ENCODE data around the gene NEURL4.
"Not testable (repeated sequence)": the region's sequence is repeated elsewhere in the genome, so short reads cannot be mapped to it uniquely, and the experiment has no call there.

NEURL4 gene

GRCh38 chr17:7328840-7329373 is at the start of gene NEURL4:
Gene NEURL4 (minus strand): TSS chr17:7329335. CDS start chr17:7329312, 23 bp downstream.
- peak within 1 kb of the TSS; percentile 85 for H3K4me3 ChIP-seq
- peak within 1 kb of the TSS; percentile 88 for H3K9ac ChIP-seq
- H3K27ac ChIP-seq, result peak within 1 kb of the TSS; percentile 65
- peak within 1 kb of the TSS; percentile 85 for H3K4me2 ChIP-seq
- peaks cover 8% of the 10 kb centered on the region; the same call in 1 of the 2 replicates for H4K20me1 ChIP-seq
- H3K9me3 ChIP-seq, result no peaks in the 10 kb centered on the region
- no peak for TF ChIP-seq Cebpa-rat (IDR thresholded peaks at IDR 0.05)
- H3K36me3 ChIP-seq, result peaks cover 31% of the 10 kb centered on the region
- H3K4me1 ChIP-seq, result peaks cover 48% of the 10 kb centered on the region
- H3K27me3 ChIP-seq, result no peaks in the 10 kb centered on the region

GRCh38 chr17:7374353-7374752 is 45.2 kb upstream of the NEURL4 start:
- Histone ChIP-seq H3K9ac (no peak overlapping the region), H3K4me2 (no peak overlapping the region), H3K9me3 (peaks cover 7% of the 10 kb centered on the region), H4K20me1 (no peaks in the 10 kb centered on the region), H3K4me1 (no peaks in the 10 kb centered on the region), H3K4me3 (no peak overlapping the region), H3K27ac (no peak overlapping the region), H3K36me3 (no peaks in the 10 kb centered on the region), H3K27me3 (peaks cover 7% of the 10 kb centered on the region; the same call in 1 of the 2 replicates)
- no peak for TF ChIP-seq Cebpa-rat (IDR thresholded peaks at IDR 0.05)

DNA sequence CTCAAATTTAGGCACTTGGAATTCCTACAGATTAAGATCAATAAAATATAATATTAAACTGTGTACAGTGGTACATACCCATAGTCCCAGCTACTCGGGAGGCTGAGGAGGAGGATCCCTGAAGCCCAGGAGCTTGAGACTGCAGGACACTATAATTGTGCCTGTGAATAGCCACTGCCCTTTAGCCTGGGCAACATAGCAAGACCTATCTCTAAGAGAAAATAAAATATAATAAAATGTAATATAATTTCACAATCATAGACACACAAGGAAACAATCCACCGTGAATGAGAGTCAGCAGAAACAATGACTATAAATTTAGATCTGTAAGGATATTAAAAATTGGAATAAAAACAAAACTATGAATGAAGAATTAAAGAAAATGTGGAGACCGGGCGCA is 41.7 kb upstream of the NEURL4 start:
- H4K20me1 ChIP-seq, result no peaks in the 10 kb centered on the region
- no peaks in the 10 kb centered on the region for H3K36me3 ChIP-seq
- no peak overlapping the region for H3K4me2 ChIP-seq
- no peaks in the 10 kb centered on the region for H3K9me3 ChIP-seq
- H3K4me1 ChIP-seq, result no peaks in the 10 kb centered on the region
- H3K27ac ChIP-seq, result no peak overlapping the region
- H3K9ac ChIP-seq, result no peak overlapping the region
- no peak overlapping the region for H3K4me3 ChIP-seq
- TF ChIP-seq Cebpa-rat (IDR thresholded peaks at IDR 0.05), result no peak; the same call in 1 of the 2 replicates
- no peaks in the 10 kb centered on the region for H3K27me3 ChIP-seq

DNA sequence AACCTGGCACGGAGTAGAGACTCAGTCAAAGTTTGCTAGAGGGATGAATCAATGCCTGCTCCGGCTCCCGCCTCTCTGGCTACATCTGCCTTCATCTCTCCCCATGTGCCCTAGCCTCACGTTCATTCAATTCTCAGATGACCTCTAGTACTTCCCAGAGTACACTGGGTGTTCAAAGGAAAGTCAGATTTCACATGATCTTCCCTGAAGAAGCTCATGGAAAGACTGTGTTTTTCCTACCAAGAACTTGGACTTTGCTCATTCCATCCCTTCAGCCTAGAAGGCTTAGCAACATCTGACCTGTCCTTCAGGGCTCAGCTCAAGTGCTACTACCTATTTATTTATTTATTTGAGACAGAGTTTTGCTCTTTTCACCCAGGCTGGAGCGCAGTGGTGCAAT is 40.7 kb upstream of the NEURL4 start:
- no peaks in the 10 kb centered on the region for H3K36me3 ChIP-seq
- no peak overlapping the region for H3K9ac ChIP-seq
- H4K20me1 ChIP-seq, result no peaks in the 10 kb centered on the region
- H3K27ac ChIP-seq, result no peak overlapping the region
- no peaks in the 10 kb centered on the region for H3K27me3 ChIP-seq
- no peak for TF ChIP-seq Cebpa-rat (IDR thresholded peaks at IDR 0.05)
- no peaks in the 10 kb centered on the region for H3K4me1 ChIP-seq
- no peak overlapping the region for H3K4me3 ChIP-seq
- H3K4me2 ChIP-seq, result no peak overlapping the region
- H3K9me3 ChIP-seq, result no peaks in the 10 kb centered on the region

- H3K9me3 ChIP-seq, H3K4me1 ChIP-seq, H3K4me2 ChIP-seq, H3K4me3 ChIP-seq, H3K27ac ChIP-seq, H3K9ac ChIP-seq, H3K36me3 ChIP-seq, H4K20me1 ChIP-seq, H3K27me3 ChIP-seq: not testable (repeated sequence)
These were observed 39.5 kb upstream of the NEURL4 start for GRCh38 chr17:7368599-7368994.

DNA sequence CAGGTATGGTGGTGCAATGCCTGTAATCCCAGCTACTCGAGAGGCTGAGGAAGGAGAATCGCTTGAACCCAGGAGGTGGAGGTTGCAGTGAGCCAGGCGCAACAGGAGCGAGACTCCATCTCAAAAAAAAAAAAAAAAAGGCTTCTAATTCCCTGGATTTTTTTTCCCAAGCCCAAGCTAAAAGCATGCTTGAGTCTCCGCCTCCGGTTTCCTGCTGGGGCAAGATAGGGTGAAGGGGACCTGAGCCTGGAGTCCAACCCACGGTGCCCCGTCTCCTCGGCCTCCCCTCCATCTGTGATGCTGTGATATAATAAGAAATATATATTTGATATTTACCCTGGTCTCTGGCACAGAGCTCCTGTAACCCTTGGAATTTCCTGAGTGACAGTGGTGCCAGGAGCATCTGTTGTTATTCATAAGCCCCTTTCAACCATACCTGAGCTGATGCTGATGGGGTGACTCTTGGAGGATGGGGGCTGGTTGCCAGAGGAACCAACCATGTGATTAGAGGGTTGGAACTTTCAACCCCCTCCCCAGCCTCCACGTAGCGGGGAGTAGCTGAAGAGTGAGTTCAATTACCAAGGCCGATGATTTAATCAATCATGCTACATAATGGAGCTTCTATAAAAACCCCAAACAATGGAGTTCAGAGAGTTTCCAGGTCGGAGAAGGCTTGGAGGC is 38.9 kb upstream of the NEURL4 start:
- no peaks in the 10 kb centered on the region for H3K9me3 ChIP-seq
- H3K4me3 ChIP-seq, result no peak overlapping the region
- no peaks in the 10 kb centered on the region for H4K20me1 ChIP-seq
- H3K36me3 ChIP-seq, result no peaks in the 10 kb centered on the region
- H3K27me3 ChIP-seq, result no peaks in the 10 kb centered on the region
- no peak overlapping the region for H3K27ac ChIP-seq
- no peak for TF ChIP-seq Cebpa-rat (IDR thresholded peaks at IDR 0.05)
- H3K9ac ChIP-seq, result no peak overlapping the region
- H3K4me2 ChIP-seq, result no peak overlapping the region
- no peaks in the 10 kb centered on the region for H3K4me1 ChIP-seq

DNA sequence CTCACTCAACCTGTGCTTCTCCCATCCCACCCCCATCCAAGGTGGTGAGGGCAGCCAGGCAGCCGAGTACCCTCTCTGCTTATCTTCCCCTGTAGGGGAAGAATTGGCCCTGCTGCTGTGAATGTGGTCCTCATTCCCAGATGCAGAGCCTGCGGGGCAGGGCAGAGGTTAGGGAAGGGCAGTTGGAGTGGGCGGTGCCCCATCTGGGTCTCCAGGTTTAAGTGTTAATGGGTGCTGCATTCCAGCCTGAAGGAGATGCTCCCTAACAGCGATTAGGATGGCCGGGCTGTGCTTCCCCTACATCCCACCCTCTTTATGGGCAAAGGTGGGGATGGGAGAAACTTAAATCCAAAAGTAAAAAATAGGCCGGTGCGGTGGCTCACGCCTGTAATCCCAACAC is 37.9 kb upstream of the NEURL4 start:
- Histone ChIP-seq H4K20me1 (no peaks in the 10 kb centered on the region), H3K4me1 (no peaks in the 10 kb centered on the region), H3K4me3 (no peak overlapping the region), H3K9ac (no peak overlapping the region), H3K9me3 (no peaks in the 10 kb centered on the region), H3K4me2 (no peak overlapping the region), H3K27me3 (no peaks in the 10 kb centered on the region), H3K36me3 (no peaks in the 10 kb centered on the region), H3K27ac (no peak overlapping the region)
- no peak for TF ChIP-seq Cebpa-rat (IDR thresholded peaks at IDR 0.05)

DNA sequence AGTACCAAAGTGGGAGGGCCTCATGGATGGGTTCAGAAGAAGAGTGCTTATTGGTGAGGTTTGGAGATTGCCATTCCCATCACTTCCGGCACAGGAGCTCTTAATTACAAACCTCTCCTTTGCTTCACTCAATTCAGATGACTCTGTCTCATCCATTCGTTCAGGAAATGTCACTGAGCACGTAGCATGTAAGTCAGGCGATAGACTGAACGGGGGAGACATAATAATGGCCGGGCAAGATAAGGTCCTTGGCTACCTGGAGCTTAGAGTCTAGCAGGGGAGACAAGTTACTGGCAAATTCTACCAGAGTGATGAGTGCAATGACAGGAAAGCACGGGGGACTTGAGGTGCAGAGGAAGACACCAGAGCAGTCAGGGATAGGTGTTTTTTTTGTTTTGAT is 36.8 kb upstream of the NEURL4 start:
- not testable (repeated sequence) for H3K27me3 ChIP-seq, H3K36me3 ChIP-seq, H3K4me3 ChIP-seq, H3K9ac ChIP-seq, H3K4me2 ChIP-seq, H3K9me3 ChIP-seq, H3K4me1 ChIP-seq, H3K27ac ChIP-seq, H4K20me1 ChIP-seq

DNA sequence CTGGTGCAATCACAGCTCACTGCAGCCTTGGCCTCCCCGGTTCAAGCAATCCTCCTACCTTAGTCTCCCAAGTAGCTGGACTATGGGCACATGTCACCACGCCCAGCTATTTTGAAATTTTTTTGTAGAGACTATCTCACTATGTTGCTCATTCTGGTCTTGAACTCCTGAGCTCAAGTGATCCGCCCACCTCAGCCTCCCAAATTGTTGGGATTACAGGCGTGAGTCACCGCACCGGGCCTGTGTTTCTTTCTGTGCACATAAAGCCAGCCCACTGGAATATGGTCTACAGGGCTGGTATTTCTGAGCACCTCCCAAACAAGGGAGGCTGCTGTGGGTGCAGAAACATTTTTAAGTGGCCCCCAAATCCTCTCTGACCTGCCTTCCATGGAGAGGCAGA is 34.2 kb upstream of the NEURL4 start:
- Histone ChIP-seq H3K4me3 (no peak overlapping the region), H3K9ac (no peak overlapping the region), H3K36me3 (no peaks in the 10 kb centered on the region), H3K4me2 (no peak overlapping the region), H4K20me1 (no peaks in the 10 kb centered on the region), H3K27me3 (no peaks in the 10 kb centered on the region), H3K9me3 (no peaks in the 10 kb centered on the region), H3K27ac (no peak overlapping the region), H3K4me1 (no peaks in the 10 kb centered on the region)
- no peak for TF ChIP-seq Cebpa-rat (IDR thresholded peaks at IDR 0.05)

DNA sequence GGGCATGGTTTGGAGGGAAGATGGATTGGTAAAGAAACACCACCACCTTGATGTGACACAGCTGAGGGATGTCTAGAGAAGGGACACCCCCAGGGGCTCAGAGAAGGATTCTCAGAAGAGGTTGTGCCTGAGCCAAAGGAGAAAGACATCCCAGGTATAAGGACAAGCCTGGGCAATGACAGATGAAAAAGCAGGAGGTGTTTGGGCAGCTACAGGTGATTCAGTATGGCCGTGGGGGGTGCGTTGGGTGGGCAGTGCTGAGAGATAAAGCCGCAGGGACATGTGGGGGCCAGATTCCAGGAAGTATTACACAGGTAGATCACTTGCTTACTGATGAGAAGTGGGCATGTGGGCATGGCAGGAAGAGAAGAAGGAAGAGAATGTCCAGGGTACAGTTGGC is 32.8 kb upstream of the NEURL4 start:
- TF ChIP-seq Cebpa-rat (IDR thresholded peaks at IDR 0.05), result no peak
- no peaks in the 10 kb centered on the region for H3K9me3 ChIP-seq
- H3K9ac ChIP-seq, result no peak overlapping the region

GRCh38 chr17:7357381-7357780 is 28.2 kb upstream of the NEURL4 start:
- no peaks in the 10 kb centered on the region for H3K9me3 ChIP-seq
- H3K9ac ChIP-seq, result no peak overlapping the region
- H3K4me1 ChIP-seq, result peaks cover 30% of the 10 kb centered on the region
- H4K20me1 ChIP-seq, result no peaks in the 10 kb centered on the region; the same call in 1 of the 2 replicates
- H3K4me3 ChIP-seq, result no peak overlapping the region
- H3K27me3 ChIP-seq, result no peaks in the 10 kb centered on the region
- H3K4me2 ChIP-seq, result no peak overlapping the region
- no peaks in the 10 kb centered on the region for H3K36me3 ChIP-seq
- TF ChIP-seq Cebpa-rat (IDR thresholded peaks at IDR 0.05), result no peak
- H3K27ac ChIP-seq, result no peak overlapping the region

More for the DNA sequence above, 32.8 kb upstream of the NEURL4 start:
- Histone ChIP-seq H3K4me3 (no peak overlapping the region), H4K20me1 (no peaks in the 10 kb centered on the region), H3K4me1 (no peaks in the 10 kb centered on the region), H3K36me3 (no peaks in the 10 kb centered on the region), H3K4me2 (no peak overlapping the region), H3K27me3 (no peaks in the 10 kb centered on the region), H3K27ac (no peak overlapping the region)
